ENCODE measurements around the gene HOXB5. TPM values are rescaled to one million over a fixed set of nuclear protein-coding genes. Genes with fewer than 3 reads are reported as not detected.

HOXB5 gene
- total RNA-seq, 1 donor from 2014 or later, result 0.17 TPM

GRCh38 chr17:48546924-48547807, 46.4 kb downstream of the HOXB5 start:
- DNase-seq, result no peak

GRCh38 chr17:48546137-48546923, 47.2 kb downstream of the HOXB5 start:
- DNase-seq, result no peak

DNA sequence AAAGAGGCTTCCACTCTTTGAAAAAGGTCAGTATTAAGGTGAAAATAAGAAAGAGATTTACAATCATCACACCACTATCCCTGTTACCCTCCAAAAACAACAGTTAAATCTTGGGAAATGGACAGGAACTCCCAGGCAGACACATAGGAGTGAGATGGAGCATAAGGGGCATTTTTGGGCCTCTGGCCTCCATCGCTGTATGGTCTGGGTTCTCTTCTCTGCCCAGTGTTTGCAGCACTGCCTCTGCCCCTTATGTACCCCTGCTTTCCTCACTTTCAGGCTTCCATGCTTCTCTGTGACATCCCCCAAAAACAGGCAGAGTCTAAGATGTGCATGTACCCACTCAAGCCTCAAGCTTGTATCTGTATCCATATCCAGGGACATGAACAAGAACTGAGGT, 48.0 kb downstream of the HOXB5 start:
- DNase-seq, result no peak

- DNase-seq, result peak; percentile 78
Observed at GRCh38 chr17:48545022-48545375, 48.6 kb downstream of the HOXB5 start, which contains the start of gene HOXB2. HOXB2 (minus strand) TSS chr17:48545109; CDS start chr17:48544911, 198 bp downstream.

DNA sequence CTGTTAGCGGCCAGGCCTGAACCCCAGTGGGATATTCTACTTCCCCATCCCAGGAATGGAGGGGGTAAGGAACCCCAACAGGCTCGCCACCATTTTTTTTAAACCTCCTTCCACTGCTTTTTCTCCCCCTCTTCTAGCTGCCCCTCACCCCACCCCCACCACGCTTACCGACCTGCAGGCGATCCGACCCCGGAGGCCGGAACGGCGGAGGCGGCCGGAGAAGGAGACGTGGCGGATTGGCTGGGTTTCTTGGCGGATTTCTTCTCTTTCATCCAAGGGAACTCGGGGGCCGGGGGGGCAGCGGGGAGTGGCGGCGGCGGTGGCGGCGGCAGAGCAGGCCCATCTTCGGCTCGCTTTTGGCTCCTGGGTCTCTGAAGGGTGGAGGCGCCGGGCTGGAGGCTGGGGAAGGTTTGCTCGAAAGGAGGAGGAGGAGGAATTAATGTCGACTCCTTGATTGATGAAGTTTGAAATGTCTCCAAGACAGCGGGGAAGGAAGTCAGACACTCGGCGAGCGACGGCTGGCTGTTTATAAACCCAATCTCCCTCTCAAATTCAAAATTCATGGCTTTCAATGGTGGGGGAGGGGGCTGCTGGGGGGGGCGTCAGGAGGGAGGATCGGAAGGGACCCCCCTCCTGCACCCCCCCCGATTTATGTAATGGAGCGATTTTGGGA, 49.1 kb downstream of the HOXB5 start:
- DNase-seq, result peak; percentile 82

DNA sequence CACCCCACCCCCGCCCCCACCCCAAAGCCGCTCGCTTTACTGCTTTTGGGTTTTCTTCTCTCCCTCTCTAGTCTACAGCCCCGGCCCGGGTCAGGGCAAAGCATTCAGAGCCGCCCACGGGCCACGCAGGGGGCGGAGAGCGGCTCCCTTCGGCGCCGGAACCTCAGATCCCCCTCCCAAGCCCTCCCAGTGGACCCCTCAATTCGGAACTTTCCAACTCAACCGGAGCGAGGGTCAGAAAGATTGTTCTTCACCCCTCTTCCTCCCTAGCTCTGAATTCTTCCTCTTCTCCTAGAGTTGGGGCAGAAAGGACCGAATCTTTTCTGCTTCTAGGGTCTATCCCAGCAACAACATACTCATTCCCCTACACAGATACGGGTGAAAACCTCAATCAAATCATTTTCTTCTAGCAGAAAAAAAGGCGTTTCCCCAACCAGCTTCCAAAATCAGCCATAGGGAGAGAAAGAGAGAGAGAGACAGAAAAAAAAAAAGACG, 49.7 kb downstream of the HOXB5 start:
- DNase-seq, result peak; percentile 33

GRCh38 chr17:48543107-48543853, 50.3 kb downstream of the HOXB5 start:
- DNase-seq, result peak; percentile 69

- no peak for DNase-seq
Observed at GRCh38 chr17:48542698-48543106, 50.9 kb downstream of the HOXB5 start.

GRCh38 chr17:48542114-48542656, 51.4 kb downstream of the HOXB5 start:
- peak; percentile 52 for DNase-seq

DNA sequence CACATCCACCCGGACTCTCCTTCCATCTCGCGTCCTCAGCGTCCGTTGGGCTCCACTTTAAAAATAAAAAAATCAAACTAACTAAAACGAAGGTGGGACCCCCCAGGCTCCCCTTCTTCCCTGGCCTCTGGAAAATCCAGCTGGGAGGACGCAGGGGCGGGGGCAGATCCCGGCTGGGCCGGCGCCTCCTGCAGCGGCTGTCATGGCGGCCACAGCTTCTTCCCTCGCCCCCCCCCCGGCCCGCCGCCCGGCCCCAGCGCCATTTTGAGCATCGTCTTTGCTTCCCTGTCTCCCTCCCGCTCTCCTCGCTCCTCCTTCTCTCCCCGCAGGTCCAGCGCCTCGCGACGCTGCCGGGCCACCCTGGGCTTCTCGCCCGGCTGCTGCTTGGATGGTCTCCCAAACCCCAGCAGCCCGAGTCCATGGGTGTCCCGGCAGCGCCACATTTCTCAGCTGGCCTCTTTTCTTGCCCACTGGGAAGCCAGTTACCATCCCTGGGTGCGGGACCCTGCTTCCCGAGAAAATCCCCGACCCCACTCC, 51.9 kb downstream of the HOXB5 start:
- peak; percentile 59 for DNase-seq

Other genes starting within 250 kb of the HOXB5 start
- 0.17 TPM in 1 of 2 replicates, not detected in the other for gene SKAP1, start 163.6 kb downstream of the HOXB5 start, total RNA-seq
- not detected in 2 replicates for gene HOXB1, start 62.8 kb downstream of the HOXB5 start, total RNA-seq
- gene HOXB2, start 48.7 kb downstream of the HOXB5 start, total RNA-seq, result 4.8 and 5.2 TPM in 2 replicates
- 2.7 and 3.2 TPM in 2 replicates for gene HOXB4, start 15.4 kb downstream of the HOXB5 start, total RNA-seq
- gene HOXB3, start 3.5 kb downstream of the HOXB5 start, total RNA-seq, result 9.5 and 11.9 TPM in 2 replicates
- gene HOXB6, start 11.2 kb upstream of the HOXB5 start, total RNA-seq, result 7.5 and 11.9 TPM in 2 replicates
- 9.9 and 11.4 TPM in 2 replicates for gene HOXB7, start 17.2 kb upstream of the HOXB5 start, total RNA-seq
- gene HOXB8, start 21.5 kb upstream of the HOXB5 start, total RNA-seq, result 1.2 and 4.1 TPM in 2 replicates
- gene HOXB9, start 32.6 kb upstream of the HOXB5 start, total RNA-seq, result 0.47 and 1.0 TPM in 2 replicates
- gene PRAC1, start 128.7 kb upstream of the HOXB5 start, total RNA-seq, result not detected in 2 replicates
- gene PRAC2, start 129.4 kb upstream of the HOXB5 start, total RNA-seq, result not detected in 2 replicates
- not detected in 2 replicates for gene HOXB13, start 135.0 kb upstream of the HOXB5 start, total RNA-seq
- not detected in 2 replicates for gene TTLL6, start 223.4 kb upstream of the HOXB5 start, total RNA-seq
- 50.2 and 78.3 TPM in 2 replicates for gene CALCOCO2, start 237.3 kb upstream of the HOXB5 start, total RNA-seq

All from dermis blood vessel endothelial cell (primary cell).